Measurements from ENCODE around the gene RCAN3. TPM values are rescaled to one million over a fixed set of nuclear protein-coding genes. Genes with fewer than 3 reads are reported as not detected.
"Not testable (repeated sequence)": the region's sequence is repeated elsewhere in the genome, so short reads cannot be mapped to it uniquely, and the experiment has no call there.

RCAN3 gene
- total RNA-seq, 2 donors from 2014 or later = 103 to 151 TPM

DNA sequence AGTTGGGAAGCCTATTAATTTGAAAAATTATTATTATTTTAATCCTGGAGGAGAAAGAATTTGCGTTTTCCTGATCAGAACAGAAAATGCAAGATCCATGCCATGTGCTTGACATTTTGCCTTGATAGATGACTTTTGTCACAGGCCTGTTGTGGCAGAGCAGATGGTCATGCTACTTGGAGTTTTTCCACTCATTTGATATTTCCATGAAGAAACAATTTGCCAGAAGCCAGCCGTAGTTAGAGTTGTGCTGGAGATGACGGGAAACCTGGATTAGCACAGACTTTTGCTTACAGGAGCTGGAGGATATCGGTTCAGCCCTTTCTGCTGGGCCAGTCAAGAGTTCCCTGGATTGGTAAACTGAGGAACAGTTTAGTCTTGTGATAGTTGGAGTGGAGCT lies 3.2 kb downstream of the RCAN3 start:
- DNase-seq = no peak
- H3K9me3 Mint-ChIP-seq = no peaks in the 10 kb centered on the region
- peaks cover 6 to 37% of the 10 kb centered on the region in 2 donors for H3K36me3 Mint-ChIP-seq (ENCODE audit: insufficient read depth in 2 of 2)
- ATAC-seq (replicated peaks in 1 of 2) = no peak
- no peaks in the 10 kb centered on the region for H3K27me3 Mint-ChIP-seq (ENCODE audit: low read depth)
- peak overlapping the region; percentile 96 for H3K27ac Mint-ChIP-seq
- H3K4me3 Mint-ChIP-seq = peak overlapping the region; percentile 89 to 93
- peaks cover 64% of the 10 kb centered on the region for H3K4me1 Mint-ChIP-seq (ENCODE audit: low read depth)

GRCh38 chr1:24506691-24507381 lies 4.2 kb downstream of the RCAN3 start:
- DNase-seq (no peak), ATAC-seq (replicated peaks in 1 of 2) (no peak)
- H3K27me3 Mint-ChIP-seq (ENCODE audit: low read depth) = no peaks in the 10 kb centered on the region
- no peaks in the 10 kb centered on the region for H3K9me3 Mint-ChIP-seq
- peak overlapping the region; percentile 89 to 93 for H3K4me3 Mint-ChIP-seq
- H3K36me3 Mint-ChIP-seq (ENCODE audit: insufficient read depth in 2 of 2) = peaks cover 11 to 42% of the 10 kb centered on the region in 2 donors
- H3K27ac Mint-ChIP-seq = peak overlapping the region; percentile 96
- H3K4me1 Mint-ChIP-seq (ENCODE audit: low read depth) = peaks cover 63% of the 10 kb centered on the region

DNA sequence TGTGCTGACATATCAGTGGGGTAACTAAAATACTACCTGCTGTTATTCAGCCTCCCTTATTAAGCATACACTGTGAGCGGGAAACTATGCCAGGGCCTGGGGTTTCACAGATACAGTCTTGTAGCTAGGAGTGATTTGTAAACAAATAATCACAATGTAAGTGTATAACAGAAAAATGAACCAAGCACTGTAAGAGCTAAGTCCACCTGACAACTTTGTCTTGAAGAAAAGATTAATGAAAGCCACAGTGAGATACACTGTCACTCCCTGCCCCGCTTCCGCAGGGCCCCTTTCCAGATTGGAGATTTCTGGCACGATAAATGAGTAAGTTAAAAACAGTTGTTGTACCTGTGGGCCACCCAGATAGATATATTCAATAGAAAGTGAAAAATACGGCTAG lies 4.8 kb downstream of the RCAN3 start:
- no peaks in the 10 kb centered on the region for H3K9me3 Mint-ChIP-seq
- DNase-seq = peak in 1 of 2 donors; percentile 22
- H3K4me3 Mint-ChIP-seq = peak overlapping the region; percentile 89 to 93
- peaks cover 10 to 41% of the 10 kb centered on the region in 2 donors for H3K36me3 Mint-ChIP-seq (ENCODE audit: insufficient read depth in 2 of 2)
- no peaks in the 10 kb centered on the region for H3K27me3 Mint-ChIP-seq (ENCODE audit: low read depth)
- H3K4me1 Mint-ChIP-seq (ENCODE audit: low read depth) = peaks cover 67% of the 10 kb centered on the region
- peak overlapping the region; percentile 96 for H3K27ac Mint-ChIP-seq
- ATAC-seq (replicated peaks in 1 of 2) = no peak

- Mint-ChIP-seq H3K27me3 (ENCODE audit: low read depth) (no peaks in the 10 kb centered on the region), H3K27ac (peak overlapping the region; percentile 61), H3K36me3 (ENCODE audit: insufficient read depth in 2 of 2) (peaks cover 8 to 36% of the 10 kb centered on the region in 2 donors), H3K9me3 (no peaks in the 10 kb centered on the region), H3K4me1 (ENCODE audit: low read depth) (peaks cover 82% of the 10 kb centered on the region), H3K4me3 (peak overlapping the region; percentile 35 to 59)
- DNase-seq (no peak), ATAC-seq (replicated peaks in 1 of 2) (no peak)
These were observed 6.3 kb downstream of the RCAN3 start for GRCh38 chr1:24508911-24509310.

DNA sequence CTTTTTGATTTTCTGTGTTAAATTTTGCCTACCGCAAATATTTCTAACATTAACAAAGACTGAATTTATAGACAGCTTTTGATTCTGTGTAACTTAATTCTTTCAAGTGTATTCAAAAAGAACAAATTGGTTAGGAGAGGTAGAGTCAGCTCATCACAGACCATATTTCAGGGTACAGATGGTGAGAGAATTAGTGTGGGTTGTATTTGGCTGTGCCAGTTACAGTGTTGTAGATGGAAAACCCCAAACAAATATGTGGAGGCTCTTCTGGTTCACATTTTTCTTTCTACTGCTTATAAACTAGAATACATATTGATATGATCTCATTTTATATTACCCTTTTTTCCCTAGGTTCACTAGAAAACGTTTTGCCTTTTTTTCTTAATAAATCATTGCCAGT lies 11.1 kb downstream of the RCAN3 start:
- H3K27me3 Mint-ChIP-seq (ENCODE audit: low read depth) = no peaks in the 10 kb centered on the region
- ATAC-seq (replicated peaks in 1 of 2) (no peak), DNase-seq (no peak)
- H3K4me3 Mint-ChIP-seq = peak overlapping the region in 1 of 2 donors; percentile 26
- H3K36me3 Mint-ChIP-seq (ENCODE audit: insufficient read depth in 2 of 2) = peaks cover 10 to 28% of the 10 kb centered on the region in 2 donors
- H3K9me3 Mint-ChIP-seq = no peaks in the 10 kb centered on the region
- H3K27ac Mint-ChIP-seq = peak overlapping the region; percentile 75
- H3K4me1 Mint-ChIP-seq (ENCODE audit: low read depth) = peaks cover 74% of the 10 kb centered on the region

DNA sequence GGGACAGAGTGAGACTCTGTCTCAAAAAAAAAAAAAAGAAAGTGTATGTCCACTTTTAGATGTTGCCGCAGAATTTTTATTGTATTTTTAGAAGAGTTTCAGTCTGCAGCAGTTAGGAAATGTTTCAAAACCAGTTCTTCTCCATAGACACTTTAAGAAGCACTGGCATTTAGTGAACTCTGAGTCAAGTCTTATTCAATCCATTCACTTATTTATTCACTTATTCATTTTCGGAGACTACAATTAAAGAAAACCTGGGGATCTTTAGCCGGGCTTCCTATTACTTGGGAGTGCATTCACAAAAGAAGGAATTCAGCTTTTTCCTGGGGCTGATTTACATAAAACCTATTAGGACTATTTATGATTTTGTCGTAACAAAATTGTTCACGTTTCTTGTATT lies 12.3 kb downstream of the RCAN3 start:
- H3K4me1 Mint-ChIP-seq (ENCODE audit: low read depth) = peaks cover 72% of the 10 kb centered on the region
- no peaks in the 10 kb centered on the region for H3K9me3 Mint-ChIP-seq
- H3K27ac Mint-ChIP-seq = peak overlapping the region; percentile 85
- no peak overlapping the region for H3K4me3 Mint-ChIP-seq
- H3K36me3 Mint-ChIP-seq (ENCODE audit: insufficient read depth in 2 of 2) = peaks cover 14 to 34% of the 10 kb centered on the region in 2 donors
- DNase-seq (no peak), ATAC-seq (replicated peaks in 1 of 2) (no peak)
- H3K27me3 Mint-ChIP-seq (ENCODE audit: low read depth) = no peaks in the 10 kb centered on the region

- H3K36me3 Mint-ChIP-seq (ENCODE audit: insufficient read depth in 2 of 2) = peaks cover 17 to 35% of the 10 kb centered on the region in 2 donors
- H3K27me3 Mint-ChIP-seq (ENCODE audit: low read depth); H3K9me3 Mint-ChIP-seq; H3K27ac Mint-ChIP-seq; ATAC-seq (replicated peaks in 1 of 2); DNase-seq; H3K4me3 Mint-ChIP-seq: not testable (repeated sequence)
- H3K4me1 Mint-ChIP-seq (ENCODE audit: low read depth) = peaks cover 64% of the 10 kb centered on the region
These were observed 13.1 kb downstream of the RCAN3 start for GRCh38 chr1:24515671-24516209.

DNA sequence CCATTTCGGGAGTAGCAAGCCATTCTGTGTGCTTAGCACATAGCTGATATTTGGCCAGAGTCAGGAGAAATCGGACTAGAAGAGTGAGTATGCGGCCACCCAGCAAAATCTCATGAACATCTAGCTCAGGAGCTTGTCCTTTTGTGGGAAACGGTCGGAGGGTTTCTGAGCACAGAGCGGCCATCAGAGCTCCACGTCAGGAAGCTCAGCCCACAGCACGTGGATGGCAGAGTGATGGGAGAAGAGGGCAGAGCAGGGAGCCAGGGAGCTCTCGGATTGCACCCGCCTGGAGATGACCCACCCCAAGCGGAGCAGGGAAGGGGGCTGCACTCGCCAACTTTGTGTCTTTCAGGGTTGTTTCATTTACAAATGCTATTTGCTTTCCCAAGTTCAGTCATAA lies 13.9 kb downstream of the RCAN3 start:
- DNase-seq = no peak
- H3K36me3 Mint-ChIP-seq (ENCODE audit: insufficient read depth in 2 of 2) = peaks cover 16 to 33% of the 10 kb centered on the region in 2 donors
- H3K4me3 Mint-ChIP-seq = no peak overlapping the region

GRCh38 chr1:24517898-24518297 lies 15.3 kb downstream of the RCAN3 start:
- peaks cover 12 to 29% of the 10 kb centered on the region in 2 donors for H3K36me3 Mint-ChIP-seq (ENCODE audit: insufficient read depth in 2 of 2)
- H3K9me3 Mint-ChIP-seq = peaks cover 0 to 2% of the 10 kb centered on the region in 2 donors
- no peak overlapping the region for H3K4me3 Mint-ChIP-seq
- no peak for ATAC-seq (replicated peaks in 1 of 2)
- peaks cover 52% of the 10 kb centered on the region for H3K4me1 Mint-ChIP-seq (ENCODE audit: low read depth)
- DNase-seq = no peak
- H3K27me3 Mint-ChIP-seq (ENCODE audit: low read depth) = no peaks in the 10 kb centered on the region
- no peak overlapping the region for H3K27ac Mint-ChIP-seq

More for the DNA sequence above, 13.9 kb downstream of the RCAN3 start:
- peak overlapping the region; percentile 6 for H3K27ac Mint-ChIP-seq
- no peaks in the 10 kb centered on the region for H3K27me3 Mint-ChIP-seq (ENCODE audit: low read depth)
- peaks cover 57% of the 10 kb centered on the region for H3K4me1 Mint-ChIP-seq (ENCODE audit: low read depth)
- H3K9me3 Mint-ChIP-seq = peaks cover 0 to 2% of the 10 kb centered on the region in 2 donors
- no peak for ATAC-seq (replicated peaks in 1 of 2)

GRCh38 chr1:24520282-24520681 lies 17.6 kb downstream of the RCAN3 start:
- Mint-ChIP-seq H3K27ac (peak overlapping the region; percentile 63), H3K4me1 (ENCODE audit: low read depth) (peaks cover 55% of the 10 kb centered on the region), H3K36me3 (ENCODE audit: insufficient read depth in 2 of 2) (peaks cover 12 to 32% of the 10 kb centered on the region in 2 donors)
- not testable (repeated sequence) for H3K9me3 Mint-ChIP-seq; H3K27me3 Mint-ChIP-seq (ENCODE audit: low read depth); ATAC-seq (replicated peaks in 1 of 2); DNase-seq; H3K4me3 Mint-ChIP-seq

- H3K9me3 Mint-ChIP-seq = no peaks in the 10 kb centered on the region
- H3K4me1 Mint-ChIP-seq (ENCODE audit: low read depth) = peaks cover 64% of the 10 kb centered on the region
- H3K27ac Mint-ChIP-seq = peak overlapping the region; percentile 69
These were observed 23.0 kb downstream of the RCAN3 start for GRCh38 chr1:24525606-24526005.

DNA sequence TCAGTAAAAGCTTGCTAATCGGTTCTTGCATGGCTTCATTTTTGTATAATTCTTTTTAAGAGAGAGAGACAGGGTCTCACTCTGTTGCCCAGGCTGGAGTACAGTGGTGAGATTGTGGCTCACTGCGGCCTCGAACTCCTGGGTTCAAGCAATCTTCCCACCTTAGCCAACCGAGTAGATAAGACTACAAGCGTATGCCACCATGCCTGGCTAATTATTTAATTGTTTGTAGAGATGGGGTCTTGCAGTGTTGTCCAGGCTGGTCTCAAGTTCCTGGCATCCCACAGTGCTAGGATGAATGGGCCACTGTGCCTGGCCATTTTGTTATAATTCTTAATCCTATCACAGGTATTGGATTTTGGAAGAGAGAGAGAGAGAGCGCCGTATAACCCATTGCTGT lies 23.4 kb downstream of the RCAN3 start:
- Mint-ChIP-seq H3K4me1 (ENCODE audit: low read depth) (peaks cover 66% of the 10 kb centered on the region), H3K4me3 (peak overlapping the region in 1 of 2 donors; percentile 20), H3K36me3 (ENCODE audit: insufficient read depth in 2 of 2) (peaks cover 0 to 20% of the 10 kb centered on the region in 2 donors), H3K27ac (peak overlapping the region; percentile 69), H3K27me3 (ENCODE audit: low read depth) (no peaks in the 10 kb centered on the region), H3K9me3 (no peaks in the 10 kb centered on the region)
- DNase-seq (no peak), ATAC-seq (replicated peaks in 1 of 2) (no peak)

More at GRCh38 chr1:24525606-24526005, 23.0 kb downstream of the RCAN3 start:
- Mint-ChIP-seq H3K36me3 (ENCODE audit: insufficient read depth in 2 of 2) (peaks cover 0 to 21% of the 10 kb centered on the region in 2 donors), H3K4me3 (peak overlapping the region in 1 of 2 donors; percentile 20), H3K27me3 (ENCODE audit: low read depth) (no peaks in the 10 kb centered on the region)
- ATAC-seq (replicated peaks in 1 of 2) = no peak
- DNase-seq = no peak

- no peak for ATAC-seq (replicated peaks in 1 of 2)
- H3K4me3 Mint-ChIP-seq = no peak overlapping the region
- peaks cover 0 to 26% of the 10 kb centered on the region in 2 donors for H3K36me3 Mint-ChIP-seq (ENCODE audit: insufficient read depth in 2 of 2)
- H3K9me3 Mint-ChIP-seq = no peaks in the 10 kb centered on the region
- peak in 1 of 2 donors; percentile 51 for DNase-seq
- peaks cover 73% of the 10 kb centered on the region for H3K4me1 Mint-ChIP-seq (ENCODE audit: low read depth)
- peak overlapping the region; percentile 50 for H3K27ac Mint-ChIP-seq
- H3K27me3 Mint-ChIP-seq (ENCODE audit: low read depth) = no peaks in the 10 kb centered on the region
These were observed 24.4 kb downstream of the RCAN3 start for GRCh38 chr1:24526940-24527542.
